Measurements from ENCODE around the gene CHL1.

The CHL1 gene

DNA sequence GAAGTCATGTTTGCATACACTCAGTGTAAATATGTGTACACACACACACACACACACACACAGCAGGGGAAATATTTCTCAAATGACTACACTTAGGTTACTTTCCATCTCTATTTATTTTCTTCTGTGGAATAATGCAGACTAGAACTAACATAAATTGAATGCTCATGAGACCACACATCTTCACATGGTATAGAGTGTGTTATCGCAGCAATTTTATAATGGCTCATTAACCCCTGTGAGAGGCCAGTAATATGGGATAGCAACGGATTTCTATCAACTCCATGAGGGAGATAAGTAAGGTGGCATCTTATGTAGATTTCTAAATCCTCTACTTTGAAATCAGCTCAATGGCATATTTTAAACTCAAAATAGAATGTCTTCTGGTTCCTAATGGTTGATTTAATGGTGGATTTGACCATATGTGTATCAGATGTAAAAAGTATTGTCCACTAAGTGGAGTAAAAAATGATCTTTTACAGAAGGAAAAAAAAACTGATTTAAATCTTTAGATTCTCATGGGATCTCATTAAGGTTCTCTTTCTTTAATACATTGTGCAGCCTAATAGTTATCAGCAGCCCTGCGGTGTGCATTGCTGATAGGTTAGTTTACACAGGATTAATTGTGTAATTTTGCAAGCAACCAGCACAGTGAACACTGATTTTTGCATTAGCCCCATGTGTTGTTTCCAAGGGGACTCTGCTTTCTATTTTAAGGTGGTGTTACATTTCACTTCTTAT lies 32.0 kb downstream of the CHL1 start:
- no peak for DNase-seq

DNA sequence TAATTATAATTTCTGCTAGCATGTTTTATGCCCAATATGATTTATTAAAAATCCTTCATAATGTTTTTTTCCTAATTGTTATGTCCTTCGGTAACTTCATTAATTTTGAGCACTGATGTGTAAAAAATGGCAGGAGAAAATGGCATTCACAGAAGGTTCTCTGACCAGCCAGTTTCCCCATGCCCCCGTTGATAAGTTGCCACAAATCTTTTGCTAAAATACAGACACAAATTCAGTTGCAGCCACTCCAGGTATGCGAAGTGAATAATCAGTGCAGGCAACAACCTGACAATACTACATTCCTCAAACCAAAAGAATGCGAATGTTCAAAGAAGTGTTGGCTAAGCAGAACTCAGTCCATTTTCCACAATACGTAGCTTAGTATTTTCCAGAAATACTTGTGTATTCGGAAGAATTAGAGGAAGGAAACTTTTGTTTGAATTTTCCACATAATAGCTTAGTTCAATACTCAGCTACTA lies 32.7 kb downstream of the CHL1 start:
- DNase-seq, result no peak

DNA sequence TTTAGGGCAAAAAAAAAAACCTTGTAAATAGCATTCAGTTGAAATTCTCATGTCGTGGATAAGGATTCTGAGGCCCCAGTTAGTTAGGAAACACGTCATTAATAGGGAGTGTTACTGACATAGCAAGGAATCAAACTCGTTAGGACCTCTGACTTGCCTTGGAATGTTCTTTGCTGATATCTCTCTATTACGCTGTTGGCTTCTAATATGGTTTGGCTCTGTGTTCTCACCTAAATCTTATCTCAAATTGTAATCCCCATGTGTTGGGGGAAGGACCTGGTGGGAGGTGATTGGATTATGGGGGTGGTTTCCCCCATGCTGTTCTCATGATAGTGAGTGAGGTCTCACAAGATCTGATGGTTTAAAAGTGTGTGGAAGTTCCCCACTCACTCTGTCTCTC lies 40.3 kb downstream of the CHL1 start:
- no peak for DNase-seq

DNA sequence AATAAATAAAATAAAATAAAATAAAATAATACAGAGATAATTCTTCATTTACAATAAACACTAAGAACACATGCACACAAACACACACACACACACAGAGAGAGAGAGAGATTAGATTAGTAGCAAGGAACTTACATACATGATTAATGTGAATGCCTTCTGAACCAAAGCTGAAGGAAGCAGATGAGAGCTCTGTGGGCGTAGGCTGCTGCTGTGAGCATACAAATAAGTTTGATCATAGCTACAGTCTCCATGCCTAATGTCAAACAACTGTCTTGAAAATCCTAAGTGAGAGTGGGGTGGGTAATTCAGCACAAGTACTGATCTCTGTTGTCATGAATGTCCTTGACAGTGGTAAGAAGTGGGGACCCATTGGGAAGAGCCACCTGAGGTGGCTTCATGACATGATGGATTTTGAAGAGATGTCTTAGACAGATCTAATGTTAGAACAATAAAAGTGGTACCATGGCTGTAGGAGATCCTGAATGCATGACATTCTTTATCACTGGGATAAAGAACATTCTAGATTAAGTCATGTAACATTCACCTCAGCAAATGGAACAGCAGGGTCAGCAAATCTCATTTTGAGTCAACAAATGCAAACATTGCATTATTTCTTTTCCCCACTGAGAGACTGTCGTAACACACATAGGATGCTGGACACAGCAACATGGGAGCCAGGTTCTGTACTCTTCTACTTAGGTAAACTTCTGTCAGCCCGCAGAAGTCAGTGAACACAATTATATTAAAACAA lies 46.2 kb downstream of the CHL1 start:
- DNase-seq, result no peak

DNA sequence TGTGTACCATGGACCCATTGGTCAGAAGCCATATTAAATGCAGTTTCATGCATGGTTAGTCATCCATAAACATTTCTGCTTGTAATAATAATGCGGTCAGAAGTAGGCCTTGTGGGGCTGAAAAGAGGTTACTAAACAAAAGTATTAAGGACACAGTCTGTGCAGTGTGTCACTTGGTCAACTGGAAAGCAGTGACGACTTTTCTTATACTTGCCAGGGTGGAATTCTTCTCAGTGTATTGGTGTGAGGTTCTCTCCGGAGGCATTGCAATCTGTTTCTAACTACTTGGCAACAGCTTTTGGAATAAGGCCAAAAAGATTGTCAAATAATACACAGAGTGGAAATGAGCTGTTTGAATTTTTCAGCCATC lies 46.8 kb downstream of the CHL1 start:
- no peak for DNase-seq

DNA sequence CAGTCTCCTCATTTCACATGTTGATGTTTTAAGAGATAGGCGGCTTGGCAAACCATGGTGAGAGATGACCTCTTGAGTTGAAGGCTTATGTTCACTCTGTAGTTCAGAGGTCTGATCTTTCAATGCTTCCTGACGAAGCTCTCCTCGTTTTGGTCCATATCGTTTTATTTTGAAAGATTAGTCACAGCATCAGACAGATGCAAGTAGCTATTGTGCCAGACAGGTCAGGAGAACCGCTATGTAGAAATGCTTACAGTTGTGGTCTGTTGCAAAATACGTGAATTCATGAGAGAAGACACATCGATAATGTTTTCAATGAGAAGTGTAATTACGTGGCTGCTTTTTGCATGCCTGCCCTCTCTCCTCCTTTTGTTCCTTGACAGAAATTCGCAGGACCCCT lies 47.5 kb downstream of the CHL1 start:
- no peak for DNase-seq

DNA sequence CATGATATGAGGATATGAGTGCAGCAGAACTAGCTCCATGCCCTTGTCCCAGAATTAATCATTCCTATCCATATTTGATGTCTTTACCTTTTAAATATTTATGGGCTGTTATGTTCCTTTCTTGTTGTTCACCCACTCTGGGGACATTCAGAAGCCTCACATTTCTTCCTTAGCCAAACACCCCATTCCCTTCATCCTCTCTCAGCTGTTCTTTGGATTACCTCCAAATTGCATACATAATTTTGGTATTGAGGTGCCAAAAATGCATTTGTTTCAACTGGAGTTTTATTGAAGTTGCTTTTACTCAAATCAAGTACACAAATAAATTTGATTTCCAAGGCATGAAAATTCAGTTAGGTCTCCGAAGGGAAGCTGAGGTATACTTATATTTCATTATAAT lies 51.4 kb downstream of the CHL1 start:
- DNase-seq, result no peak

DNA sequence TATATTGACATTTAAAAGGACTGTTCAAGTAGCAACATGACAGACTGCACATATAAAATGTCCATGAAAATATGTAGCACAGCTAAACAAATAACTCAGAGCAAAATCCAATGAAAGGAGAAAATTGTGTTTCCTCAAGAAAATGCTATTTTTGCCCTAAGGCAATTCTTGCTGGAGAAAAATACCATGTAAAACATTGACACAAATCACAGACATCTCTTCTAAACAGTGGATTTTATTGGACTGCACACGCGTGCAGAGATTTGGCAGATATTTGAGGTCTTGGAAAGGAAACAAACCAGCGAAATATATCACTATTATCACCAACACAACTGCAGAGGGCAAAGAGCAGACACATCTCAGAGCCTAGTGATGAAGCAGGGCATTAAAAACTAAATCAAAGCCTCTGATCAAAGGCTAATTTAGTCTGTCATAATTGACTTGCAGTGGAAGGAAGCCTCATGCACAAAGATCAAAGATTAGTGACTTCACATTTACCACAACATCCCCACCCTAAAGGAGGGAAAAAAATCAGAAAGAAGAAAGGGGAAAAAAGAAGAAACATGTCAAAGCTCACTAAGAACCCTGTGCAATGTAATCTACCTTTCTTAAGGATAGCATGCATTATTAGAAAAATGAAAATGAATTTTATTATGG lies 52.4 kb downstream of the CHL1 start:
- DNase-seq, result no peak

DNA sequence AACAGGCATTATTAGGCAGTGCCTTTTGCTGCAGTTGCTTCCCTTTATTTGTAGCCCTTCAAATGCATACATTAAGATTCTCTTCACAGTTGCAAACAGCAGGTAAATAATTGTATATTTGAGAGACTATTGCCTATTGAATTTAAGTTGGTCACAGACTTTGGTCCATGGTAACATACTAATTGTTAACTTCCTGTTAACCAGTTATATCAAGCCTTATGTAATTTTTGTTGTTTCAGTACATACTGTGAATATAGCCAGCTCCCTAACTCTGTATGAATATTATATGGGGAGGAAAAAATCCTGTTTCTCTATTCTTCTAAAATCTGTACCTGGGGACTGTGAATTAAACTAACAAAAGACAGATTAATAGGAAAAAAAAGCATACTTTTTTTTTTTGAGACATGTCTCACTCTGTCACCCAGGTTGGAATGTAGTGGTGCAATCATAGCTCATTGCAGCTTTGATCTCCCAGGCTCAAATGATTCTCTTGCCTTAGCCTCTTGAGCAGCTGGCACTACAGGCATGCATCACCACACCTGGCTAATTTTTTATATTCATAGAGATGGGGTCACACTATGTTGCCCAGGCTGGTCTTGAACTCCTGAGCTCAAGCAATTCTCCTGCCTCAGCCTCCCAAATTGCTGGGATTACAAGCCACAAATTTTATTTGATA lies 53.2 kb downstream of the CHL1 start:
- no peak for DNase-seq

DNA sequence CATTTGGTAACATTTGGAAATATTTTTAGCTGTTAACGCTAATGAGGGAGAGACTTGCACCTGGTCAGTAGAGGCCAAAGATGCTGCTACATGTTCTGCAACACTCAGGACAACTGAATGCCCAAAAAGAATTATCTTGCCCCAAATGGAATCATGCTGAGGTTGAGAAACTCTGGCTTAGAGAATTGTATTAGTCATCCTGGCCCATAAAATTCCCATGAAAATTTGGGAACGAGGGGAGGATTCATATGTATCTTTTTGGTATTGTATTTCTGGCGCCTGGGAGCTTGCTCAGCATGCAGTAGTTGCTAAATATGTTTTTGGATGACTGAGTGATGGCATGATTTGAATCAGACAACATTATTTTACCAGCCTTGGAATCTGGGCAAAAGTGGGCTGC lies 59.9 kb downstream of the CHL1 start:
- DNase-seq, result no peak

DNA sequence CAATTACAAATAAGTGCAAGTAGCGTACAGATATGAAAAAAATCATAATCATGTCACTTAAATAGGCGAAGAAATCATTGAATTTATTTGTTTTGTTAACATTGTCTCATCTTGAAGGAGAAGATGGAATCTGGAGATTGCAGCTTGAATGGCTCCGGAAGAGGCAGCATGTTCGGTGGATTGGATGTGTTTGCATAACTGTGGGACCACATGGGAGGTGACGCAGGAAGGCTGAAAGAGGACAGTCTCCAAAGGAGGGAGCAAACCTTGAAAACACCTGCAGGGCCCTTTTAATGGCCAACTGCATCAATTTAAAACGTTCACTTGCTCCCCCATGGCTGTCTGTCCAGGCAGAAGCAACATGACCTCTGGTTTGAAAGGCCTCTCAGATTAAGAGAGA lies 61.3 kb downstream of the CHL1 start:
- no peak for DNase-seq

DNA sequence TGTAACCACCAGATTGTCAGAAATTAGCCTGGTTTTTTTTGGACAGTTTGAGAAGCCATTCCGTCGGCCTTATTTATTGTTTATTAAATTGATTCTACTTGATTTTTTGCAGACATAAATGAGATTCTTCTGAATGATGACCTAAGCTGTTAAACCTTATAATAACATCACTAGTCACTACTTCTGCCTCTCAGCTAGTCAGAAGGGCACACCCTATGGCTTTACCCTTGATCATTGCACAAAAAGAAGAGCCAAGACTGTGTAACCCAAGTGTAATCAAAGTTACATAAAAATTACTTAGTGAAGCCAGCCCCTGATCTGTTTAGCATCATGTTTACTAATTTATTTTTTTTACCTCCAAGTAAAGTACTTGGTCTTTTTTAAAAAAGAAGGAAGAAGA lies 64.3 kb downstream of the CHL1 start:
- DNase-seq, result no peak

DNA sequence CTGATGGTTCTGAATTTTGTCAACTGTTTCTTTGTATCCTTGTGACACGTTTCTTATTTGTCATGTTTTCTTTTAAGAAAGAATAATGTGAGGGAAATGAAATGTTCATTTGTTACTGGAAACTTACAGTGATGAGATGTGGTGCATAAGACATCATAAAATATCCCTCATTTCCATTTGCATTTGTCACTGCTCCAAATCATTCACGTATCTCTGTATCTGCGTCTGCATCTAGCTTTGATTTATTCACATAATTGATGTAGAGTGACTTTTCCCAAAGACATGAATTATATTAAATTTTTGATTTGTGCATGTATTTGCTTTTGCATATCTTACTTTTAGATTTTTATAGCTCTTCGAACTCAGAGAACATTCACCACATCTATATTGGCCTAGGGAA lies 66.8 kb downstream of the CHL1 start:
- no peak for DNase-seq

DNA sequence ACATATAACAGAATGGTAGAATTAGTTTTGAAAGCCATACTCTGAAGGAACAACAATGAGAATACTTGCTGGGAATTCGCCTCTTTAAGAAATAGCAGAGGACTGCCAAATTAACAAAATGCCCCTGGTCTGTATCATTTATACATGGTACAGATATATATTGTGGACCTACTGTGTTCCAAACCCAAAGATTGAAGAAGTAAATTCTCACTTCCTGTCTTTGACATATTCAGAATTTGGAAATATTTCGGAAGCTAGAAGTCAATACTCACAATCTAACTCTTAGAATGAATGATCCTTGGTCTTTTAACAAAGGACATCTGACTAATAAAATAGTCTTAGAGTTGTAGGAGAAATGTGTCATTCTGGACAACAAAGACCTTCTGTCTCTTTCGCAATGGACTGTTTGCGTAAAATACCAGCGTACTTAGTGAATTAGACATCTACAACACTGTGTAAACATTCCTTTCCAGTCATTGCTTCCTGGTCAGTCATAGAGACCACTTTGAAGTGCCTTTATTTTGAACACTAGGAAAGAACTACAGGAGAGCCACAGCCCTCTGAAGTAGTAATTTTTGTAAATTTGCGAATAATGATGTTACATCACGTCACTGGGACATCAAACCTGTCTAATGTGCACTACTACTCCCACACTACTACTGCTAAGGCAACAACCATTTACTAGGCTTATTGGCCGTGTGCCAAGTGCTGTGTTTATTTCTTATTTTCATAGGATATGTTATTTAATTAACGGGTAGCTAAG lies 68.0 kb downstream of the CHL1 start:
- DNase-seq, result no peak

DNA sequence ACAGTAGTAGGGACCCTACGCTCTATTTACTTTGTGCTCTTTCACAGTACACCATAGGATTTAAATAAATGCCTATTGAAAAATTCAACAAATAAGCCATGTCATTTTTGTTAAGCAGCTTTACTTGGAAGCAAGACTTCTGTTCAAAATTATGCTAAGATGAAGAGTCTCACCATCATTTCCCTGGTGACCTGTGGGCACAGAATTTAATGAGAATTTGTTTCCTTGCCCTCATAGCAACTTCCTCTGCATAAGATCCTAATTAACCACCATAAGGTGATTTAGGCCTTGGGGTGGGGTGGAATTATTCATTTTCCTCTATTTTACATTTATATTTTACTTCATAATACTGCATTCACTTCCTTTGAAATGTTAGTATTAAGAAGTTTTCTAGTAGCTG lies 70.5 kb downstream of the CHL1 start:
- no peak for DNase-seq

DNA sequence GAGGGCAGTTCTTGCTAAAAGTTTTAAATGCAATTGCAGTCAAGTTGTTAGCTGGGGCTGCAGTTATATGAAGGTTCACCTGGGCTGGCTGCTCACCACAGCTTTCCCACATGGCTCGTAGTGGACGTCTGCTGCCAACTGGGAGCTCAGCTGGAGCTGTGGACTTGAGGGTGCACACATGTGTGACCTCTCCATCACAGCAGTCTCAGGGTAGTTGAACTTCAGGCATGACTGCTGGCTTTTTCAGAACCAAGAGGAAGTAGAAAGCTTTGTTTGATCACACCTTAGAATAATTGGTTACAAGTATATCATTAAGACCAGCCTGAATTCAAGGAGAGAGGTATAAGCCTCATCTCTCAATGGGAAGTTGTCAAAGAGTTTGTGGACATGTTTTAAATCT lies 74.1 kb downstream of the CHL1 start:
- DNase-seq, result no peak

DNA sequence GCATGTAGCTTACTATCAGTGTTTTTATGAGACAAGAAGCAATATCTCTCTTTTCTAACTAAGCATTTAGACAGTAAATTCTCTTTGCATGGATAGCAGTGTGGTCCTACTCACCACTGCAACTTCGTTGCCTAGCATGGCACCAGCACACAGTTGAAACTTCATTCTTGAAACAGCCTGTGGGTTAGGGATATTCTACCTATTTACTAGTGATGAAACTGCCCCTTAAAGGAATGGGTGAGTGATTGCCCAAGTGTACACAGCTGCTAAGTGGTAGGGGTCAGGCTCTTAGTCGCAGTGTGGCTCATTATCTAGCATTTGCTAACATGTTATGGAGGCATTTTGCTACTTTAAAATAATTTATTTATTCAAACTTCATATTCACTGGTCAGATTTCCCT lies 78.4 kb downstream of the CHL1 start:
- DNase-seq, result no peak

DNA sequence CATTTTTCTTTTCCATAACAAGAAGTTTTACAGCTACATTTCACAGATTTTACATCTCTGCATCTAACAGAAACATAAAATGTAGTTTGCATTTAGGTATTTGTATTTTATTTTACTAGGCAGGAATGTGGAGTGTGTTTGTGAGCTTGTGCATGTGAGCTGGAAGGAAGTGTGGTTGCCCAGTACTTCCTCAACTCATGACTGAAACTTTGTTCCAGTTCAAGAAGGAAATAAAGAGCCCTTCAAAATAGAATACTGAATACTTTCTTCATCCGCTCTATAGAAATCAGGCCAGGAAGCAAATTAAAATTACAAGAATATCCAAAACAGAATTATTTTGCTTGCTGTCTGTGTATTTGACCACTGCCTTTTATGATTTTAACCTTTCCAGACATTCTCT lies 81.3 kb downstream of the CHL1 start:
- no peak for DNase-seq

DNA sequence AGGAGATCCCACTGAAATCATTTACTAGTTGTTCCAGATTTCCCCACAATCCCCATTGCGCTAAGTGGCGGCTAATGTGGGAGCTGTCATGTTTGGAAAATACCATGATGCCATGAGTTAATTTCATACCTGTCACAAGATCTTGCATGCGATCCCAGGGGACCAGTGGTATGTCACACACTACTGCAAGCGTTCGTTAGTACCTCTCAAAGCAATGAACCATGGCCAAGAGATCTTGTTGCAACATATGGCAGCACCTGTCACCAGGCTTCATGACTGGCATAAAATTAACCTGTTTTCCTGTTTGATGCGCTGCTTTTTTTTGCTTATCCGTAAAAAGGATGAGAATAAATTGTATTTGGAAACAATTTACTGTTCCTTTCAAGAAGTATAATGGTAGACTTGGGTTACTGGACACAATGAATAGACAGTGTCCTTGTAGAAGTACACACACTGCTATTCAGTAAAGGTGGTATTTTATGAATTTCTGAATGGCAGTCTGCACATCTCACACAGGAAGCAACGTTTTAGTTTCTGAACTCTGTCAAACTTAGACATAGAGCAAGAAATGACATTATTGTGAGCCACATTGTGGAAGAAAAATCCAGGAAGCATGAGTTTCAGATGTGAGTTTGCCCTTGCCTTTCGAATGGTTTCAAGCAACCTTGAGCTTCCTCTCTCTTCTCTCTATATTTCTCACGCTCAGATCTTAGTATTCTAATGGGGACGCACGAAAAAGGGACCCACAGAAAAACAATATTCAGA lies 81.9 kb downstream of the CHL1 start:
- no peak for DNase-seq

DNA sequence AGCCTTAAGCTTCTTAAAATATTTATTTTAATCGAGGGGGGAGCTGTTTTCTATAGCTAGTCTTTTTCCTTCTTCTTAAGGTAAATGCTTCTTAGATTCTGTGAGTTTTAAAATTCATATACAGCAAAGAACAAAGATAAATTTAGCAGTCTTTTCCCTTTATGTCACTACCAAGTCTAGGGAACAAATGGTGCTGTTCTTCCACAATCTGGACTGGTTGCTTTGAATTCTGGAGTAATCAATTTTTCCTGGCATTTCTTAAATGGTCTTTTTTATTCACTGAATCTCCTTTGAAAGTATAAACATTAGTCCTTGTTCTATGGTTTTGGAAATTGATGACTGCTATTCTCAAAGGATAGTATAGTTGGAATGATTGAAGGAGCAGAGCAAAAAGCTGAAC lies 82.8 kb downstream of the CHL1 start:
- no peak for DNase-seq

DNA sequence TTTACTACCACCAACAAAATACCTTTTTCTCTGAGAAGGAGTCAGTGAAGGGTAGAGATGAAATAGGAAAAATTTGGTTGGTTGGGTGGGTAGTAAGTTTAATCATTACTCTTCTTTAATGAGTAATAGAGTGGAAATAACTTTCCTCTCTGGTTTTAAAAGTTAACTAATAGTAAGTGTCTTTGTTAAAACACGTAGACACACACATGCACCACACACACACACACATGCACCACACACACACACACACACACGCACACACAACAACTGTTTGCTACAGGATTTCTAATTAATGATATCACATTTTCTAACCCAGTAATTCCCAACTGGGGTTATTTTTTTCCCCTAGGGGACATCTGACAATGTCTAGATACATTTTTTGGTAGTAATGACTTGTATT lies 84.1 kb downstream of the CHL1 start:
- DNase-seq, result no peak

DNA sequence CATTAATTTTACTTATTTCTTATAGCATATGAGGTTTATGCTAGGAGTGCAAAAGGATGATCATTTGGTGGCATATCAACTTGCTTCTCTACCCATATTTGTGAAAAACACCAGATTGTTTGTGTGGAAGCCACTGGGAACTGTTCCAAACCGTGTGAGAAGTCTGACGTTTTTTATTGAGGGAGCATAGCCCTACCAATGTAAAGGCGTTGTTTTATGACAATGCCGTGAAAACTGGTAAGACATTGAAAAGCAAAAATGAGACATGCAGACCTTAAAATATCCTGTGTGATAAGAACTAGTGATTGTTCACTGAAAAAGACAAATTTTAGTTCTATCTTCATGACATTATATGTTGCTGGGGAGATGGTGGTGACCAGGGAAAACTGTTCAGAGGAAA lies 87.8 kb downstream of the CHL1 start:
- DNase-seq, result no peak

Data from suppressor macrophage treated with lipopolysaccharide for 1 hour (primary cell).